ENCODE measurements around the gene LRRC3C. TPM values are rescaled to one million over a fixed set of nuclear protein-coding genes. Genes with fewer than 3 reads are reported as not detected.
A peak's percentile ranks its signal among the peaks of the same experiment; 100 is the strongest.

The LRRC3C gene
- total and polyA plus RNA-seq, 7 donors, result 0.07 TPM; not detected in 6

GRCh38 chr17:39926588-39927100, 888 bp upstream of the LRRC3C start:
- peaks cover 18 to 25% (median 21%) of the 10 kb centered on the region in 4 donors for H3K36me3 ChIP-seq
- H3K27ac ChIP-seq, result peak overlapping the region; percentile 89 to 92 (median 90)
- H3K27me3 ChIP-seq, result no peaks in the 10 kb centered on the region
- 1 to 3% methylated on average over 15 of the region's 15 CpGs for WGBS, 2 donors
- peaks cover 0 to 46% (median 33%) of the 10 kb centered on the region in 4 donors for H3K4me1 ChIP-seq
- peak overlapping the region; percentile 54 to 93 (median 91) for H3K4me3 ChIP-seq
- no peak for TF ChIP-seq POLR2A (IDR thresholded peaks at IDR 0.05)
- no peak for TF ChIP-seq CTCF (IDR thresholded peaks at IDR 0.05)
- TF ChIP-seq EP300 (IDR thresholded peaks at IDR 0.05), result no peak
- no peak for TF ChIP-seq POLR2AphosphoS5 (IDR thresholded peaks at IDR 0.05)
- DNase-seq, result peak; percentile 75
- intact Hi-C loops (cut with DNase I), result loop anchor here (5.0 kb wide), 1 partner anchor 169 kb away; no protein-coding TSS in a partner anchor
- H3K9me3 ChIP-seq, result no peaks in the 10 kb centered on the region

GRCh38 chr17:39927929-39928857, 661 bp downstream of the LRRC3C start:
- Histone ChIP-seq H3K4me3 (peak overlapping the region; percentile 54 to 93 (median 91)), H3K4me1 (peaks cover 0 to 46% (median 33%) of the 10 kb centered on the region in 4 donors), H3K27me3 (no peaks in the 10 kb centered on the region), H3K27ac (peak overlapping the region; percentile 89 to 92 (median 90)), H3K9me3 (no peaks in the 10 kb centered on the region), H3K36me3 (peaks cover 4 to 9% (median 6%) of the 10 kb centered on the region in 4 donors)
- 43 to 44% methylated on average over 17 of the region's 17 CpGs for WGBS, 2 donors
- DNase-seq, result peak; percentile 85
- intact Hi-C loops (cut with DNase I), result loop anchor here (2.0 to 5.0 kb wide), 3 partner anchors 23 to 171 kb away; partner anchors contain the start of gene PSMD3
- TF ChIP-seq EP300 (IDR thresholded peaks at IDR 0.05) (no peak), POLR2AphosphoS5 (IDR thresholded peaks at IDR 0.05) (no peak), CTCF (IDR thresholded peaks at IDR 0.05) (no peak), POLR2A (IDR thresholded peaks at IDR 0.05) (no peak)

GRCh38 chr17:39928858-39929645, 1.5 kb downstream of the LRRC3C start:
- TF ChIP-seq POLR2AphosphoS5 (IDR thresholded peaks at IDR 0.05) (peak in 2 of 4 donors; percentile 11 to 53), POLR2A (IDR thresholded peaks at IDR 0.05) (no peak), EP300 (IDR thresholded peaks at IDR 0.05) (no peak)
- 75 to 80% methylated on average over 8 of the region's 8 CpGs for WGBS, 2 donors
- Histone ChIP-seq H3K4me3 (peak overlapping the region in 1 of 4 donors; percentile 93), H3K9me3 (no peaks in the 10 kb centered on the region), H3K27ac (peak overlapping the region; percentile 89 to 92 (median 90)), H3K4me1 (peaks cover 0 to 46% (median 33%) of the 10 kb centered on the region in 4 donors), H3K36me3 (peaks cover 0 to under 1% (median 0%) of the 10 kb centered on the region in 4 donors), H3K27me3 (no peaks in the 10 kb centered on the region)
- intact Hi-C loops (cut with DNase I), result loop anchor here (2.0 to 5.0 kb wide), 3 partner anchors 22 to 172 kb away; partner anchors contain the start of gene PSMD3
- DNase-seq, result no peak

- DNase-seq, result no peak
- Histone ChIP-seq H3K27me3 (no peaks in the 10 kb centered on the region), H3K36me3 (no peaks in the 10 kb centered on the region), H3K4me1 (peaks cover 0 to 40% (median 33%) of the 10 kb centered on the region in 4 donors), H3K4me3 (no peak overlapping the region), H3K9me3 (no peaks in the 10 kb centered on the region), H3K27ac (peak overlapping the region; percentile 89 to 92 (median 90))
- TF ChIP-seq EP300 (IDR thresholded peaks at IDR 0.05) (no peak), POLR2AphosphoS5 (IDR thresholded peaks at IDR 0.05) (no peak)
- intact Hi-C loops (cut with DNase I), result loop anchor here (2.0 to 5.0 kb wide), 3 partner anchors 21 to 173 kb away; partner anchors contain the start of gene PSMD3
- 94 to 95% methylated on average over 5 of the region's 5 CpGs for WGBS, 2 donors
Observed at GRCh38 chr17:39929646-39930407, 2.3 kb downstream of the LRRC3C start.

- no peak for DNase-seq
- 88 to 96% methylated on average over 5 of the region's 5 CpGs for WGBS, 2 donors
- no peak overlapping the region for H3K27ac ChIP-seq
- H3K27me3 ChIP-seq, result no peaks in the 10 kb centered on the region
- no peaks in the 10 kb centered on the region for H3K9me3 ChIP-seq
- peaks cover 0 to 11% (median 5%) of the 10 kb centered on the region in 4 donors for H3K4me1 ChIP-seq
- TF ChIP-seq EP300 (IDR thresholded peaks at IDR 0.05), result no peak
- no peak for TF ChIP-seq POLR2A (IDR thresholded peaks at IDR 0.05)
- TF ChIP-seq CTCF (IDR thresholded peaks at IDR 0.05), result no peak
- no peak for TF ChIP-seq POLR2AphosphoS5 (IDR thresholded peaks at IDR 0.05)
- H3K36me3 ChIP-seq, result no peaks in the 10 kb centered on the region
- intact Hi-C loops (cut with DNase I), result no loop called here
- no peak overlapping the region for H3K4me3 ChIP-seq
Observed at GRCh38 chr17:39933912-39934311, 6.4 kb downstream of the LRRC3C start.

All from sigmoid colon (tissue), 7 donors.